ENCODE results near the gene VSX1.
A peak's percentile ranks its signal among the peaks of the same experiment; 100 is the strongest.

VSX1 gene

DNA sequence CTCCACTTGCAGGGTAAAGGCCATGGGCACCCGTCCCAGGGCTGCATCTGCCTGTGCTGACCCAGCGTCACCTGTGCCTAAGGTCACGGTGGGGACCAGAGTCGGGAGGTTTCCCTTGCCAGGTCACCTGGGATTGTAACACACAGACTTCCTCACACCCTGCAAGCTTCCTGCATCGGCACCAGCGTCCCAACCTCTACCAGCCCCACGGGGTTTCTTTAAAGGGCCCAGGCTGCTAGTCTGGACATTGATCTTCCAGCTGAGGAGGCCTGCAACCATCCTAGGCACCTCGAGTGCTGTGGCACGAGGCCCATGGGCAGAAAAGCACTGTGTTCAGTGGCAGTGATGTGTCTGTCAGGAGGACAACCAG, 36.6 kb downstream of the VSX1 start:
- H3K36me3 ChIP-seq (ENCODE audit: control insufficient read depth, insufficient read depth, low read length): peaks cover 19% of the 10 kb centered on the region
- H3K27me3 ChIP-seq (ENCODE audit: control insufficient read depth, insufficient read depth, low read length): no peaks in the 10 kb centered on the region
- H3K4me1 ChIP-seq (ENCODE audit: control insufficient read depth, insufficient read depth, low read length): peaks cover 26% of the 10 kb centered on the region
- H3K9ac ChIP-seq (ENCODE audit: low read length): no peak overlapping the region
- H3K27ac ChIP-seq (ENCODE audit: low read depth, low read length): no peak overlapping the region
- H3K4me3 ChIP-seq (ENCODE audit: low read length): no peak overlapping the region

DNA sequence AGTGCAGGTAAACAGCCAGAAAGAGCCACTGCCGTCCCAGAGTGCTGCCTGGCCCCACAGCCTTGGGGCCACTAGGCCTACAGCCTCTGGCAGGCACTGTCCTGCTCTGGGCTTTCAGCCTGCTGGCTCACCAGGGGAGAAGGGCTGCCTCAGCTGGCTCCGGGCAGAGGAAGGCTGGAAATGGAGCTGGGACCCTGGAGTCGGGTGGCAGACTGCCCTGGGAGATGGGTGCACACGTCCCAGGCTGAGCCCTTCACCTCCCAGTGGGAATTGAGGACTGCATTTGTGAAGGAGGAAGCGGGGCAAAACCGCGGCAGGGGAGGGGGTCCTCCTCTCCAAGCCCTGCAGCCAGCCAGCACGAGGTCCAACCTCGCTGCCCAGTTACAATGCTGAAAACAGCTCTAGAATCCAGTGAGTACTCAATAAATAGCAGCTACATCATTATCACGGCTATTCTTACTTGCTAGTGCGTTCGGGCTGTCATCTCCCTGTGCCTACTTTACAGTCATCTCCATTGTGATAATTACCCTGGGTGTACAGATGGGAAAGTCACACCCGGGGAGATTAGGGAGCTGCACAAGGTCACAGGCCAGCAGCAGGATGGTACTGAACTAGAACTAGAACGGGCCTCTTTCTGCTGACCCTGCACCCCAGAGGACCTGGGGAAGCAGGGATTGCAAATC, 37.1 kb downstream of the VSX1 start:
- Histone ChIP-seq H3K36me3 (ENCODE audit: control insufficient read depth, insufficient read depth, low read length) (peaks cover 19% of the 10 kb centered on the region), H3K4me3 (ENCODE audit: low read length) (no peak overlapping the region), H3K27ac (ENCODE audit: low read depth, low read length) (no peak overlapping the region), H3K9ac (ENCODE audit: low read length) (no peak overlapping the region), H3K4me1 (ENCODE audit: control insufficient read depth, insufficient read depth, low read length) (peaks cover 25% of the 10 kb centered on the region), H3K27me3 (ENCODE audit: control insufficient read depth, insufficient read depth, low read length) (no peaks in the 10 kb centered on the region)

DNA sequence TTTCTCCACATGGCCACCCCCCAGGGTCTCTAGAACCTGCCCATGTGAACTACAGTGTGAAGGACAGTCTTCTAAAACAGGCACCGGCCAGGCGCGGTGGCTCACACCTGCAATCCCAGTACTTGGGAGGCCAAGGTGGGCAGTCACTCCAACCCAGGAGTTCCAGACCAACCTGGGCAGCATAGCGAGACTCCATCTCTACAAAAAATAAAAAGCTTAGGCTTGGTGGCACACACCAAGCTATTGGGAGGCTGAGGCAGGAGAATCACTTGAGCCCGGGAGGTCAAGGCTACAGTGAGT, 37.7 kb downstream of the VSX1 start:
- no peaks in the 10 kb centered on the region for H3K27me3 ChIP-seq (ENCODE audit: control insufficient read depth, insufficient read depth, low read length)
- H3K4me3 ChIP-seq (ENCODE audit: low read length): no peak overlapping the region
- H3K27ac ChIP-seq (ENCODE audit: low read depth, low read length): no peak overlapping the region
- no peak overlapping the region for H3K9ac ChIP-seq (ENCODE audit: low read length)
- peaks cover 19% of the 10 kb centered on the region for H3K36me3 ChIP-seq (ENCODE audit: control insufficient read depth, insufficient read depth, low read length)
- H3K4me1 ChIP-seq (ENCODE audit: control insufficient read depth, insufficient read depth, low read length): peaks cover 25% of the 10 kb centered on the region

DNA sequence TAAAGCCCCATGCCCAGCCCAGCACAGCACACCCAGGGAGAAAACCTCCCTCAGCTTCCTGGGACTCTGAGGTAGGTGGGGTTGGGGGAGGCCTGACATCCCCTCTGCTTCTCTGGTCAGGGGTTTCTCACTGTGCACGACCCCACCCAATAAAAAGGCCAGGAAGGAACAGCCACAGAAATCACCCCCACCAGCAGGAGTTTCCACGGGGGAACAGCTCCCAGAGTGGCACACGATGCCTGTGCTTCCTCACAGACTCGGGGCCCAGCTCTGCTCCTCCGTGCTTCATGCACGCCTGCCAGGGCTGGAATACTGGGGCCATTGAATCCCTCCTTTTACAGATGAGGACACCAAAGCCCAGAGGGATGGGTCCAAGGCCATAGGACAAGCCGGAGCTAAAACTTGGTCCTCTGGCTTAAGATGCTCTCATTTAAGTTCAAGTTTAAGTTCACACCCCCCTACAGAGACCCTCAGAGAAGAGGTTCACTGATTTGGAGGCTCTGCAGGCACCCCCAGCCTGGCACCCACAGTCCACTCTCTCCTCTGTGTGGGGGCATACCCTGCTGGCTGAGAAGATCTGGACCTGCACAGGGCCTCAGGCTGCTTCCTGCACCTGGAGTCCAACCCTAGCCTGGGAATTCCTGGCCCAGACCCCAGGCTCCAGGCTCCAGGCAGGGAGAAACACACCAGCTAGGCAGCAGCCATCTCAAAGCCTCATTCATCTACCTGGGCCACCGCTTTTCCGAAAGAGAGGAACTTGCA, 38.3 kb downstream of the VSX1 start:
- peaks cover 19% of the 10 kb centered on the region for H3K36me3 ChIP-seq (ENCODE audit: control insufficient read depth, insufficient read depth, low read length)
- H3K27me3 ChIP-seq (ENCODE audit: control insufficient read depth, insufficient read depth, low read length): no peaks in the 10 kb centered on the region
- H3K9ac ChIP-seq (ENCODE audit: low read length): no peak overlapping the region
- peak overlapping the region; percentile 50 for H3K27ac ChIP-seq (ENCODE audit: low read depth, low read length)
- peaks cover 25% of the 10 kb centered on the region for H3K4me1 ChIP-seq (ENCODE audit: control insufficient read depth, insufficient read depth, low read length)
- no peak overlapping the region for H3K4me3 ChIP-seq (ENCODE audit: low read length)

DNA sequence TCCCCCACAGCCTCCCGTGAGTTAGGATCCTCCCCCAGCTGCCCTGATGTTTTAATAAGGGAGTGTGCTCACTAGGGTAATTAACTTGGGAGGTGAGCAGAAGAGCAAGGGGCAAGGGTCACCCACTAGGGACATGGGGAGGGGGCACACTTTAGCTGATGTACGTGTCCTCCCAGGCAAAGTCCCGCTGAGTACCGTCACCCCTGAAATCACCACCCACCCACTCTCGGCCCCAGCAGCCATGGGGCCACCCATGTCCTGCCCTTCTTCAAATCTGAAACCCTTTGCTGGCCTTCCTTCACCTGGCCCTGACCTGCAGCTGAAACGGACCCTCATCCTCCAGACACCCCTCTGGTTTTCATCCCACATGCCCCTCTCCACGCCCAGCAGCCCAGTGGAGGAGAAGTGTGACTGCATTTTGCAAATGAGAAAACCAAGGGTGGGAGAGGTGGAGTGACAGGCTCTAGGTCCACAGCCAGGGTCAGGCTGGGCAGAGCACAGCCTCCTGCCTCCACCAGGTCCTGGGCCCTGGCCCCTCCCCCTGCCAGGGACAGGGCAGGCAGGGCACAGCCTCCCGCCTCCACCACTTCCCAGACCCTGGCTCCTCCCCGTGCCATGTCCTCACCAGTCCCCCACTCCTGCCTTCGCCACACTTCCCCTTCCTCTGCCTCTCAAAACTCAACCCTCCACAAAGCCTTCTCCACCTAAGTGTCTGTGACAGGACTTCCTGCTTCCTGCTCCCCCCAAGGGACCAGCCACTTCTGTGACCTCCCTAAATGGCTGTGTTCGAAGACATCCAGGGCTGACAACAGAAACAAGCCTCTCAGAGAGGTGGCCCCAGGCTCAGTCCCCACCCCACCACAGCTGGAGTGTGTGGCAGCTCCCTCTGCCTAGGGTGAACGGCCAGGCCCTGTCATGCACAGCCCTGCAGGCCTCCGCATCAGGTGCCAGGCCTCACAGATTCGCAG, 39.1 kb downstream of the VSX1 start:
- Histone ChIP-seq H3K27ac (ENCODE audit: low read depth, low read length) (peak overlapping the region; percentile 50), H3K9ac (ENCODE audit: low read length) (no peak overlapping the region)

GRCh38 chr20:25041813-25042530, 40.0 kb downstream of the VSX1 start:
- H3K9ac ChIP-seq (ENCODE audit: low read length): no peak overlapping the region
- peaks cover 39% of the 10 kb centered on the region for H3K4me1 ChIP-seq (ENCODE audit: control insufficient read depth, insufficient read depth, low read length)

More for the DNA sequence above, 39.1 kb downstream of the VSX1 start:
- Histone ChIP-seq H3K4me3 (ENCODE audit: low read length) (no peak overlapping the region), H3K27me3 (ENCODE audit: control insufficient read depth, insufficient read depth, low read length) (no peaks in the 10 kb centered on the region), H3K4me1 (ENCODE audit: control insufficient read depth, insufficient read depth, low read length) (peaks cover 30% of the 10 kb centered on the region), H3K36me3 (ENCODE audit: control insufficient read depth, insufficient read depth, low read length) (peaks cover 19% of the 10 kb centered on the region)

GRCh38 chr20:25040438-25040831, 41.5 kb downstream of the VSX1 start:
- Histone ChIP-seq H3K36me3 (ENCODE audit: control insufficient read depth, insufficient read depth, low read length) (peaks cover 3% of the 10 kb centered on the region), H3K4me1 (ENCODE audit: control insufficient read depth, insufficient read depth, low read length) (peaks cover 40% of the 10 kb centered on the region), H3K27me3 (ENCODE audit: control insufficient read depth, insufficient read depth, low read length) (no peaks in the 10 kb centered on the region), H3K9ac (ENCODE audit: low read length) (no peak overlapping the region), H3K27ac (ENCODE audit: low read depth, low read length) (peak overlapping the region; percentile 87), H3K4me3 (ENCODE audit: low read length) (peak overlapping the region; percentile 9)

More at GRCh38 chr20:25041813-25042530, 40.0 kb downstream of the VSX1 start:
- Histone ChIP-seq H3K27me3 (ENCODE audit: control insufficient read depth, insufficient read depth, low read length) (no peaks in the 10 kb centered on the region), H3K36me3 (ENCODE audit: control insufficient read depth, insufficient read depth, low read length) (peaks cover 14% of the 10 kb centered on the region), H3K4me3 (ENCODE audit: low read length) (no peak overlapping the region), H3K27ac (ENCODE audit: low read depth, low read length) (peak overlapping the region; percentile 61)

DNA sequence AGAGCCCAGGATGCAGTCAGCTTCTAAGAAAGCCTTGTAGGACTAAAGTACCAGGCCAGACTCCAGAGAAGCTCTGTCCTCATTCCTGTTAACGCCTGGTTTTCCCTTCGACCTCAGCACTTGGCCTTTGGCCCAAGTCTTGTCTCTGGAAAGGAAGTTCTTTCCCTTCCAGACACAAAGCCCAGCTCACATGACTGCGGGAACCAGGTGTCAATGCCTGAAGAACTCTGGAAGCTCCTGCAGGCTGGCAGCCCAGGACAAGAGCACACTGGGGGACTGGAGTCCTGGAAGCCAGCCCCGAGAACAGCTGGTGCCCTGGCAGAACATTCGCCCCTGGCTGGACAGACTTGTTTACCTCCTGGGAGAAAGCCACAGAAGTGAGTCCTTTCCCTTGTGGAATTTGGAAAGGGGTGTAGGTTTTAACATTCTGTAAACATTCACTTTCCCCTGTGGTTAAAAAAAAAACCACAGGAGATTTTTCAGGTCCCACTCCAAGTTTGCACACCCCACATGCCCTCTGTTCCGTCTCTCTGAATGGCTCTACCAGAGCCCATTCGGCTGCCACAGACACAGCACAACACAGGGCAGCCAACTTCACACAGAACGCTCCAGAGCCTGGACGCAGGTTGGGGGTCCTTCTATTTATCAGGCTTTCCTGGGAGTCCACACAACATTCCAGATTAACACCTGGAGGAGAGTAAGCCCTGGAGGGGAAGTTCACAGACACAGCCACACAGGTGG, 42.1 kb downstream of the VSX1 start:
- H3K27ac ChIP-seq (ENCODE audit: low read depth, low read length): peak overlapping the region; percentile 87
- no peaks in the 10 kb centered on the region for H3K36me3 ChIP-seq (ENCODE audit: control insufficient read depth, insufficient read depth, low read length)
- H3K4me3 ChIP-seq (ENCODE audit: low read length): peak overlapping the region; percentile 25
- H3K27me3 ChIP-seq (ENCODE audit: control insufficient read depth, insufficient read depth, low read length): no peaks in the 10 kb centered on the region
- H3K9ac ChIP-seq (ENCODE audit: low read length): no peak overlapping the region
- peaks cover 40% of the 10 kb centered on the region for H3K4me1 ChIP-seq (ENCODE audit: control insufficient read depth, insufficient read depth, low read length)

DNA sequence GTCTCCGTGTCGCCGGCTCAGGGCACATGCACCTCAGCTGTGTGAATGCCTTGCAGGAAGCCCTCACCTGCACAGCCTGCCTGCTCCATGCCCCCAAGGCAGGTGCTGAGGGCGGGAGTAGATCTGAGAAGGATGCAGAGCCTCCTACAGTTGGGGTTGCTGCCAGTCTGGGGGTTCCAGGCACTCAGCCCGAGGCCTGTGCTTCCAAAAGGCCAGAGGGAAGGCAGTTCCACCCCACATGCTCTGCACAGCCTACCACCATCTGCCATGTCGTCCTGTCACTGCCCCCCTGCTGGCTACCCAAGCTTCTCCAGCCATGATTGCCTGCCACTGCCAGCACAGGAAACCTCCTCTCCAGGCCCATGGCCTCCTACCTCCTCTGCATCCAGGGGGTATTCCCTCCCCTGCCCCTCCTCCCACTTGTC, 43.3 kb downstream of the VSX1 start:
- Histone ChIP-seq H3K36me3 (ENCODE audit: control insufficient read depth, insufficient read depth, low read length) (no peaks in the 10 kb centered on the region), H3K4me3 (ENCODE audit: low read length) (no peak overlapping the region), H3K27me3 (ENCODE audit: control insufficient read depth, insufficient read depth, low read length) (no peaks in the 10 kb centered on the region), H3K9ac (ENCODE audit: low read length) (no peak overlapping the region), H3K27ac (ENCODE audit: low read depth, low read length) (peak overlapping the region; percentile 87), H3K4me1 (ENCODE audit: control insufficient read depth, insufficient read depth, low read length) (peaks cover 48% of the 10 kb centered on the region)

DNA sequence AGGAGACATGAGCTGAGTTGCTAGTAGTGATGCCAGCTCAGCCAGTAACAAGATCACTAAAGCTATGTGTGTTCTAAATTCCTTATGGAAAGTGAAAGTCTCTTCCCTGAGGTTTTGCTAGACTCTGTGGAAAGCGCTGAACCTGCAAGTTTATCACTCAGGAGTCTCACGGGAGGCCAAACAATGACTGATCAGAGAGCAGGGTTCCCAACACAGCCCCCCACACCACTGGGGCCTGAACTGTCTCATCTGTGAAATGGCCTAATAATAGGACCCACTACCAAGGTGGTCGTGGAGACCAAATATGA, 43.9 kb downstream of the VSX1 start:
- Histone ChIP-seq H3K4me3 (ENCODE audit: low read length) (no peak overlapping the region), H3K36me3 (ENCODE audit: control insufficient read depth, insufficient read depth, low read length) (no peaks in the 10 kb centered on the region), H3K27ac (ENCODE audit: low read depth, low read length) (peak overlapping the region; percentile 87), H3K27me3 (ENCODE audit: control insufficient read depth, insufficient read depth, low read length) (no peaks in the 10 kb centered on the region), H3K4me1 (ENCODE audit: control insufficient read depth, insufficient read depth, low read length) (peaks cover 53% of the 10 kb centered on the region), H3K9ac (ENCODE audit: low read length) (no peak overlapping the region)

GRCh38 chr20:25037288-25038102, 44.4 kb downstream of the VSX1 start:
- Histone ChIP-seq H3K9ac (ENCODE audit: low read length) (no peak overlapping the region), H3K27ac (ENCODE audit: low read depth, low read length) (peak overlapping the region; percentile 87), H3K36me3 (ENCODE audit: control insufficient read depth, insufficient read depth, low read length) (no peaks in the 10 kb centered on the region), H3K27me3 (ENCODE audit: control insufficient read depth, insufficient read depth, low read length) (no peaks in the 10 kb centered on the region), H3K4me3 (ENCODE audit: low read length) (no peak overlapping the region), H3K4me1 (ENCODE audit: control insufficient read depth, insufficient read depth, low read length) (peaks cover 59% of the 10 kb centered on the region)
